ENCODE data around the gene NUDCD2.
"Not testable (repeated sequence)": the region's sequence is repeated elsewhere in the genome, so short reads cannot be mapped to it uniquely, and the experiment has no call there.

Gene NUDCD2

DNA sequence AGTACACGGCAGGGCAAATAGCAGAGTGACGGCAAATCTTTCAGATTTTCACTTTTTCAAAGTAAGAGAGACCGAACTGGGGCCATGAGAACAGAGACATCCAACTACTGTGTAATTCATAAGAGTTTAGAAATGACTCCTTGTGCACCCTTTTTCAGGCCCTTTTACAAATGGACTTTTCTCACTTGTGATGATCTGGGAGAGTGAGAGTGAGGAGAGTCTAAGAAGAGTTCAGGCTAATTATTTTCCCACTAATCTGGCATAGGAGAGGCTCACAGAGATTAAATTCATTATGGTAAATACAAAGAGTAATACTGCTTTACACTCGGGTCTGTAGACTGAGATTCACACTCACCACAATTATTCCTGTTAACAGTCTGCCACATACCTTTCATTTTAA is 23.4 kb downstream of the NUDCD2 start:
- no peak for DNase-seq (ENCODE audit: extremely low read depth, insufficient read length)
- no peaks in the 10 kb centered on the region for H3K36me3 ChIP-seq (ENCODE audit: control insufficient read depth, insufficient read depth, low read length)
- H3K4me3 ChIP-seq (replicated peaks; ENCODE audit: low read depth, low read length): peak overlapping the region; percentile 59
- no peak for TF ChIP-seq CTCF (IDR thresholded peaks at IDR 0.05; ENCODE audit: insufficient read depth, low read length, poor library complexity, severe bottlenecking)
- H3K27me3 ChIP-seq (replicated peaks; ENCODE audit: control insufficient read depth, insufficient read depth, low read length): no peaks in the 10 kb centered on the region

GRCh38 chr5:163434401-163434866 is 25.5 kb downstream of the NUDCD2 start:
- no peak overlapping the region for H3K4me3 ChIP-seq (replicated peaks; ENCODE audit: low read depth, low read length)
- no peaks in the 10 kb centered on the region for H3K36me3 ChIP-seq (ENCODE audit: control insufficient read depth, insufficient read depth, low read length)
- no peak for DNase-seq (ENCODE audit: extremely low read depth, insufficient read length)
- H3K27me3 ChIP-seq (replicated peaks; ENCODE audit: control insufficient read depth, insufficient read depth, low read length): no peaks in the 10 kb centered on the region
- no peak for TF ChIP-seq CTCF (IDR thresholded peaks at IDR 0.05; ENCODE audit: insufficient read depth, low read length, poor library complexity, severe bottlenecking)

DNA sequence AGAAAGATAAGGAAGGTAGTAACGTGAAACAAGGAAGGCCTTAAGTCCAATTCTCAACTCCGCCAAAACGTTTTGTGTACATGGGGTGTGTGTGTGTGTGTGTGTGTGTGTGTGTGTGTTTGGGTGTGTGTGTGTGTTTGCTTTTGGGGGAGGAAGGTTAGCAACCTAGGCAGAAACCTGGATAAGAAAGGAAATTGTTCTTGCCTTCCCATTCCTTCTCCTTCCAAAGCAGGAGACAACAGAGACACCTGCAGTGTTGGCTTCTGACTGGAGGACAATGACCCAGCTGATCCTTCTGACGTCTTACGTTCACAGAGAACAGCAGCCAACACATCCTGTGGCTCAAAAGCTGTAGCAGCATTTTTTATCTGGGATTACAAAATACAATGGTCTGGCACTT is 26.6 kb downstream of the NUDCD2 start:
- Histone ChIP-seq H3K27me3 (replicated peaks; ENCODE audit: control insufficient read depth, insufficient read depth, low read length) (no peaks in the 10 kb centered on the region), H3K36me3 (ENCODE audit: control insufficient read depth, insufficient read depth, low read length) (no peaks in the 10 kb centered on the region), H3K4me3 (replicated peaks; ENCODE audit: low read depth, low read length) (no peak overlapping the region)
- no peak for DNase-seq (ENCODE audit: extremely low read depth, insufficient read length)
- no peak for TF ChIP-seq CTCF (IDR thresholded peaks at IDR 0.05; ENCODE audit: insufficient read depth, low read length, poor library complexity, severe bottlenecking)

DNA sequence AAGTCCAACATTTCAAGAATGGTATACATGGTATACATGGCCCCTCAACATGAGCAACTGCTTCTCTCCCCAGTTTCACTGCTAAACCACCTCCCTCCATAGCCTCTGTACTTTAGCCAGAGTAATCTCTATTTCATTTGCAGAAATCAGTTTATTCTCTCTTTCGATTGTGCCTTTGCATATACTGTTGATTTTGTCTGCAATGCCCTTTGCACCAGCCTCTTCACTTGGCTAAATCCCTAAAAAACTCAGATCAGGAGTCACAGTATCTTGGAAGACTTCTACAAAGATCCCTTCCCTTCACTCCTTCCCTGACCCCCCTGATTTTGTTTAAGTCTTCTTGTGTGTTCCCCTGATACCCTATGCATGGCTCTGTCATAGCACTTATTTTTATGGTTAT is 27.4 kb downstream of the NUDCD2 start:
- Histone ChIP-seq H3K4me3 (replicated peaks; ENCODE audit: low read depth, low read length) (no peak overlapping the region), H3K27me3 (replicated peaks; ENCODE audit: control insufficient read depth, insufficient read depth, low read length) (no peaks in the 10 kb centered on the region), H3K36me3 (ENCODE audit: control insufficient read depth, insufficient read depth, low read length) (no peaks in the 10 kb centered on the region)
- no peak for DNase-seq (ENCODE audit: extremely low read depth, insufficient read length)
- TF ChIP-seq CTCF (IDR thresholded peaks at IDR 0.05; ENCODE audit: insufficient read depth, low read length, poor library complexity, severe bottlenecking): no peak

GRCh38 chr5:163426128-163426527 is 33.8 kb downstream of the NUDCD2 start:
- H3K4me3 ChIP-seq (replicated peaks; ENCODE audit: low read depth, low read length); H3K36me3 ChIP-seq (ENCODE audit: control insufficient read depth, insufficient read depth, low read length); H3K27me3 ChIP-seq (replicated peaks; ENCODE audit: control insufficient read depth, insufficient read depth, low read length); DNase-seq (ENCODE audit: extremely low read depth, insufficient read length): not testable (repeated sequence)

DNA sequence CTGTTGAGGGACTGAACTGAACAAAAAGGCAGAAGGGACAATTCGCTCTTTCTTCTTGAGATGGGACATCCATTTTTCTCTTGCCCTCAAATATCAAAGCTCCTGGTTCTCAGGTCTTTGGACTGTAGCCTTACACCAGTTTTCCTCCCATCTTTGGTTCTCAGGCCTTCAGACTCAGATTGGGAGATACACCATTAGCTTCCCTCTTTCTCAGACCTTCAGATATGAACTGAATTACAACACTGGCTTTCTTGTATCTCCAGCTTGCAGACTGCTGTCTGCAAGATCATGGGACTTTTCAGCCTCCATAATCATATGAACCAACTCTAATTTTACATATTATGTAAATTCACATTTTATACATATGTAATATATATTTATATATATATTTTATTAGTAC is 35.1 kb downstream of the NUDCD2 start:
- no peak for DNase-seq (ENCODE audit: extremely low read depth, insufficient read length)
- TF ChIP-seq CTCF (IDR thresholded peaks at IDR 0.05; ENCODE audit: insufficient read depth, low read length, poor library complexity, severe bottlenecking): no peak
- H3K4me3 ChIP-seq (replicated peaks; ENCODE audit: low read depth, low read length): no peak overlapping the region
- no peaks in the 10 kb centered on the region for H3K27me3 ChIP-seq (replicated peaks; ENCODE audit: control insufficient read depth, insufficient read depth, low read length)
- no peaks in the 10 kb centered on the region for H3K36me3 ChIP-seq (ENCODE audit: control insufficient read depth, insufficient read depth, low read length)

DNA sequence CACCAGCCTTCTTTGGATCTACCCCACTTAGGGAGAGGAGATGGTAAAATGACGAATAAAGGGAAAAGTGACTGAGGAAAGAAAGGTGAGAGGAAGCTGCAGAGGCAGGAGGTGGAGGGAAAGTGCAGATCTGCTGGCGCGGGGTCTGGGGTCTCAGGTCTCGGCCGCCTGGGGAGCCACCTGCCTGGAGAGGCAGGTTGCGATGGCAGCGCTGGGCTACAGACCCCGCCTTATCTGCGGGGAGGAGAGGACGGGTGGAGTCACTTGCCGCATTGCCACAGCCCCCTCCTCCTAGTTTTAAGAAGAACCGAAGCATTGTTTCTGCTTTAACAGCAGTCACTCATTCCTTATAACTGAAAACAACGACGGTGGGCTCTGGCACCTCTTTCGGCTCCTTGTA is 44.2 kb downstream of the NUDCD2 start:
- H3K27me3 ChIP-seq (replicated peaks; ENCODE audit: control insufficient read depth, insufficient read depth, low read length); H3K36me3 ChIP-seq (ENCODE audit: control insufficient read depth, insufficient read depth, low read length); DNase-seq (ENCODE audit: extremely low read depth, insufficient read length); H3K4me3 ChIP-seq (replicated peaks; ENCODE audit: low read depth, low read length): not testable (repeated sequence)
